ENCODE results near the gene TRAPPC3L. TPM values are rescaled to one million over a fixed set of nuclear protein-coding genes. Genes with fewer than 3 reads are reported as not detected.

The TRAPPC3L gene
- total RNA-seq, 1 donor from 2014 or later, result not detected

DNA sequence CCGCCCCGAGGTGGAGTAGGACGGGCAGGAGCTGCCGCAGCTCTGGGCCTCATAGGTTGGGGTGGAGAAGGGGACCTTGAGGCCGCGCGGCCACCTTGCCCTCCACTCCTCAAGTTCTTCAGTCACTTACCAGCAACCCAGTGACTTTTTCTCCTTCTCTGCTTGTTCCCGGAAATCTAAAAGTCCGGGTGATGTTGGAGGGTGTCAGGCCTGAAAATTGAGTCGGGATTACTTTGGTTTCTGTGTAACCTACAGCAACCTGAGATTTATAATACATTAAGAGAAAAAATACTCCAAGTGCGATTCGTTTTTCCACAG lies 26.2 kb upstream of the TRAPPC3L start:
- H3K4me3 Mint-ChIP-seq (ENCODE audit: unreplicated experiment), result peak overlapping the region; percentile 92
- H3K27ac Mint-ChIP-seq (ENCODE audit: unreplicated experiment), result peak overlapping the region; percentile 95
- TF ChIP-seq CTCF (IDR thresholded peaks at IDR 0.05; ENCODE audit: partially characterized antibody, unreplicated experiment), result no peak
- peaks cover 3% of the 10 kb centered on the region for H3K27me3 Mint-ChIP-seq (ENCODE audit: unreplicated experiment)
- H3K36me3 Mint-ChIP-seq (ENCODE audit: unreplicated experiment), result no peaks in the 10 kb centered on the region
- H3K4me1 Mint-ChIP-seq (ENCODE audit: low read depth, unreplicated experiment), result peaks cover 11% of the 10 kb centered on the region
- DNase-seq, result no peak
- H3K9me3 Mint-ChIP-seq (ENCODE audit: unreplicated experiment), result peaks cover 2% of the 10 kb centered on the region

DNA sequence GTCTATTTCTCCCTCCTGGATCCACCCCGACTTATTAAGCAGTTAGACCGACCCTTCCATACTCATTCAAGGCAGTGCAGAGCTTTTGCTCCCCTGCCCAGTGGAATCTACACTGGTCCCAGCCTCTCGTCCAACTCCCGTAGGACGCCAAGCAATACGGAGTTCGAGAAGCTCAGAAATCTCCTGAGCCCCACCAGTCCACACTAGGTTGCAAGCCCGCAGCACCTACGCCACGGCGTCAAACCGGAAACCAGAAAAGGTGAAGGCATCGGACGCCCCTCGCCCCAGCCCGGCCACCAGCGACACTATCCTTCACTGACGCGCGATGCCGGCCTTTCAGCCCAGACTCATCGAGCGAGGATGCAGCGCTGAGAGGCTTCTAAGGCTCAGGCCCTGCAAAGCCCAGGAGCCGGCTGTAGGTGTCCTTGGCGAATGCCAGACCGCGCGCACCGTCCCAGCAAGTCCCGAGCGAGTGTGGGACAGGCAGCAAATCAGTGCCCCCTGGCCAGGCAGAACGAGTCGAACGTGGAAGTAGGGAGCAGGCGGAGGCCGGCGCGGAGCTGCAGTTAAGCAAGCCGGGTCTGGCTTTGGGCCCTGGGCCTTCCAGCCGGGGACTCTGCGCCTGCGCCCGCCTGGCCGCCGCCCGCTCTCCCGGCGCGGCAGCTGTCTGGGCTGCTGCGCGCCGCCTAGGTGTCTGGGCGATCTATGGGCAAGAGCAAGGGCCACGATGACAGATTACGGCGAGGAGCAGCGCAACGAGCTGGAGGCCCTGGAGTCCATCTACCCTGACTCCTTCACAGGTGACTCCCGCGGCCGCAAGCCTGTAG lies 25.6 kb upstream of the TRAPPC3L start, which contains the start of gene RWDD1:
Gene RWDD1 (plus strand): TSS at position 649 of the 827 bp plus-strand sequence. CDS start 79 bp downstream, at position 728.
- peak; percentile 99 for DNase-seq
- no peaks in the 10 kb centered on the region for H3K36me3 Mint-ChIP-seq (ENCODE audit: unreplicated experiment)
- H3K4me3 Mint-ChIP-seq (ENCODE audit: unreplicated experiment), result peak within 1 kb of the TSS; percentile 99
- peaks cover 3% of the 10 kb centered on the region for H3K27me3 Mint-ChIP-seq (ENCODE audit: unreplicated experiment)
- H3K9me3 Mint-ChIP-seq (ENCODE audit: unreplicated experiment), result peaks cover 2% of the 10 kb centered on the region
- no peak for TF ChIP-seq CTCF (IDR thresholded peaks at IDR 0.05; ENCODE audit: partially characterized antibody, unreplicated experiment)
- peaks cover 11% of the 10 kb centered on the region for H3K4me1 Mint-ChIP-seq (ENCODE audit: low read depth, unreplicated experiment)
- H3K27ac Mint-ChIP-seq (ENCODE audit: unreplicated experiment), result peak within 1 kb of the TSS; percentile 98

DNA sequence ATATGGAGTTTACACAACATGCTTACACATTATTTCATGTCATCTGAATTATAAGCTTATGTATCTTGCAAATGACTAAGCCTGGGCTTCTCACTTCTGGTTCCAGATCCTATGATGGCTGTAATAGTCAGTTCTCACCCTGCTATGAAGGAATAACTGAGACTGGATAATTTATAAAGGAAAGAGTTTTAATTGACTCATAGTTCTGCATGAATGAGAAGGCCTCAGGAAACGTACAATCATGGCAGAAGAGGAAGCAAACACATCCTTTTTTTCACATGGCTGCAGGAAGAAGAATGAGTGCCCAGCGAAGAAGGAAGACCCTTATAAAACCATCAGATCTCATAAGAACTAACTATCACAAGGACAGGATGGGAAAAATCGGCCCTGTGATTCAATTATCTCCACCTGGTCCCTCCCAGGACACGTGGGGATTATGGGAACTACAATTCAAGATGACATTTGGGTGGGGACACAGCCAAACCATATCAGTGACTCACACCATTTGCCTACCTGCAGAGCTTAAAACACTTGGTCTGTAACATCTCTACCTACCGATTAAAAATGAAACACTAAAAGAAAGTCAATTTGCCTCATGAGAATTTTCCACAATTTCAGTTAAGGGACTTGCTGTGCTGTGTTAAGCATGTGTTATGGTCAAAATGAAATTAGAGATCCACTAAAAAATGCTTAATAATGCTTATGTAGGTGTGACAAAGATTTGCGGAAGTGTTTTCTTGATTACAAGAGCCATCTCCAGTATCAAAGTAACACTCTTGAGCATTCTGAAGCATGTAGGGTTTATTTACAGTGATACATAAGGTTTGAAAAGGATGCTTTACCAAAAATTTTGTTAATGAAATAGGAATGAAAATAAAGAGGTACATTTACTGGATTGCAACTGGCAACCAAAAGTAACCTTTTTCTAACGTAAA lies 23.6 kb upstream of the TRAPPC3L start:
- Mint-ChIP-seq H3K36me3 (ENCODE audit: unreplicated experiment) (no peaks in the 10 kb centered on the region), H3K4me3 (ENCODE audit: unreplicated experiment) (no peak overlapping the region), H3K9me3 (ENCODE audit: unreplicated experiment) (peaks cover 4% of the 10 kb centered on the region), H3K4me1 (ENCODE audit: low read depth, unreplicated experiment) (peaks cover 11% of the 10 kb centered on the region), H3K27ac (ENCODE audit: unreplicated experiment) (no peak overlapping the region), H3K27me3 (ENCODE audit: unreplicated experiment) (peaks cover 3% of the 10 kb centered on the region)
- no peak for TF ChIP-seq CTCF (IDR thresholded peaks at IDR 0.05; ENCODE audit: partially characterized antibody, unreplicated experiment)
- DNase-seq, result no peak

GRCh38 chr6:116568111-116568510 lies 22.6 kb upstream of the TRAPPC3L start:
- TF ChIP-seq CTCF (IDR thresholded peaks at IDR 0.05; ENCODE audit: partially characterized antibody, unreplicated experiment), result no peak
- no peak for DNase-seq
- Mint-ChIP-seq H3K27me3 (ENCODE audit: unreplicated experiment) (peaks cover 3% of the 10 kb centered on the region), H3K9me3 (ENCODE audit: unreplicated experiment) (peaks cover 4% of the 10 kb centered on the region), H3K4me3 (ENCODE audit: unreplicated experiment) (no peak overlapping the region), H3K27ac (ENCODE audit: unreplicated experiment) (no peak overlapping the region), H3K36me3 (ENCODE audit: unreplicated experiment) (no peaks in the 10 kb centered on the region), H3K4me1 (ENCODE audit: low read depth, unreplicated experiment) (peaks cover 8% of the 10 kb centered on the region)

Measured in glutamatergic neuron (in vitro differentiated cells).